B cell (primary cell): ENCODE data around the gene CAMKV. TPM values are rescaled to one million over a fixed set of nuclear protein-coding genes. Genes with fewer than 3 reads are reported as not detected.

Experiments used
- ATAC-seq: fragments of 200-7000 bp; cut with Tn5 transposase; one replicate; pipeline ENCODE4 v1.10.0; 2021; ENCODE audit warnings: low read depth, mild to moderate bottlenecking, moderate number of reproducible peaks, moderate library complexity
- CTCF ChIA-PET: fragments of 350-600 bp; sonication (Branson Sonifier 250); formaldehyde crosslinking; loops from one replicate; lab custom pipeline; 2021; ENCODE audit warnings: antibody characterized with exemption, inconsistent platforms; lab: Charles Lee
- POLR2A ChIA-PET: fragments of 350-600 bp; sonication (Branson Sonifier 250); formaldehyde crosslinking; loops from one replicate; lab custom pipeline; 2021; ENCODE audit warnings: antibody characterized with exemption; lab: Charles Lee
- DNase-seq: peaks from one replicate; pipeline ENCODE4 v3.0.0; 2013
- H2AFZ ChIP-seq: 2 replicates; pipeline ENCODE4 v1.6.1; 2012; ENCODE audit warnings: mild to moderate bottlenecking, low read depth, low read length; ENCODE audit not compliant: insufficient read depth, poor library complexity, severe bottlenecking
- H3K27ac ChIP-seq, 2 donors: 1 replicate in 1 of 2; 2 replicates in 1 of 2; pipeline ENCODE4 v1.5.1; 2012 to 2013; ENCODE audit warnings: low read length in 2 of 2, mild to moderate bottlenecking in 2 of 2, moderate library complexity in 1 of 2
- H3K27me3 ChIP-seq, 4 experiments: fragments of 200-600 bp in 1 of 4; sonication (generic) in 1 of 4; replicated peaks in 1 of 4; 1 replicate in 2 of 4; 2 replicates in 2 of 4; pipeline versions ENCODE4 v1.6.1 to v1.7.0; 2013 to 2016; ENCODE audit warnings: low read length in 3 of 4, mild to moderate bottlenecking in 2 of 4, mixed read lengths in 1 of 4, moderate library complexity in 1 of 4; ENCODE audit not compliant: insufficient read depth in 4 of 4, control insufficient read depth in 3 of 4; ENCODE audit errors: control extremely low read depth in 1 of 4
- H3K36me3 ChIP-seq, 2 experiments: replicated peaks in 1 of 2; 1 replicate in 1 of 2; 2 replicates in 1 of 2; pipeline versions ENCODE4 v1.6.1 to v1.7.1; 2013; ENCODE audit warnings: low read length in 1 of 2; ENCODE audit not compliant: insufficient read depth in 2 of 2, control insufficient read depth in 1 of 2; ENCODE audit errors: control extremely low read depth in 1 of 2, extremely low read depth in 1 of 2
- H3K4me1 ChIP-seq, 2 donors: fragments of 200-600 bp in 1 of 2; sonication (generic) in 1 of 2; 1 replicate in 1 of 2; 2 replicates in 1 of 2; pipeline versions ENCODE4 v1.5.1 to v1.6.1; 2013 to 2017; ENCODE audit warnings: low read length in 2 of 2; ENCODE audit not compliant: control insufficient read depth in 2 of 2, insufficient read depth in 2 of 2
- H3K4me2 ChIP-seq: replicated peaks from 2 replicates; pipeline ENCODE3; 2012; ENCODE audit warnings: mild to moderate bottlenecking, low read depth, low read length; ENCODE audit not compliant: poor library complexity, severe bottlenecking
- H3K4me3 ChIP-seq, 5 experiments: fragments of 200-600 bp in 1 of 5; sonication (generic) in 1 of 5; 1 replicate in 3 of 5; 2 replicates in 2 of 5; pipeline versions ENCODE4 v1.5.1 to v1.7.0; 2011 to 2016; ENCODE audit warnings: low read length in 4 of 5, mild to moderate bottlenecking in 4 of 5, low read depth in 2 of 5, control low read depth in 1 of 5, moderate library complexity in 1 of 5; ENCODE audit not compliant: insufficient read depth in 1 of 5; ENCODE audit errors: control extremely low read depth in 1 of 5, extremely low read depth in 1 of 5
- H3K79me2 ChIP-seq: fragments of 200-600 bp; sonication (generic); one replicate; pipeline ENCODE4 v1.6.0; 2016; ENCODE audit warnings: low read length; ENCODE audit not compliant: control insufficient read depth, insufficient read depth
- H3K9ac ChIP-seq: fragments of 200-600 bp; sonication (generic); 2 replicates; pipeline ENCODE4 v1.6.1; 2017; ENCODE audit warnings: mild to moderate bottlenecking, low read length, moderate library complexity
- H3K9me3 ChIP-seq, 3 donors: one replicate each; pipeline versions ENCODE4 v1.6.1 to v1.7.1; 2013; ENCODE audit warnings: low read length in 2 of 3; ENCODE audit not compliant: control insufficient read depth in 2 of 3, insufficient read depth in 1 of 3; ENCODE audit errors: control extremely low read depth in 1 of 3
- H4K20me1 ChIP-seq: 2 replicates; pipeline ENCODE4 v1.6.0; 2012; ENCODE audit warnings: mild to moderate bottlenecking, low read length; ENCODE audit not compliant: insufficient read depth, control insufficient read depth, poor library complexity, severe bottlenecking
- H3K27ac Mint-ChIP-seq: one replicate; pipeline ENCODE4 v1.8.0; 2021; ENCODE audit warnings: mixed read lengths
- H3K27me3 Mint-ChIP-seq: one replicate; pipeline ENCODE4 v1.8.0; 2021; ENCODE audit warnings: mixed read lengths
- H3K4me1 Mint-ChIP-seq: one replicate; pipeline ENCODE4 v1.8.0; 2021; ENCODE audit warnings: mixed read lengths
- H3K4me3 Mint-ChIP-seq: one replicate; pipeline ENCODE4 v1.8.0; 2021; ENCODE audit warnings: mixed read lengths
- H3K9me3 Mint-ChIP-seq: one replicate; pipeline ENCODE4 v1.8.0; 2022; ENCODE audit warnings: mixed read lengths; ENCODE audit not compliant: insufficient read depth
- CTCF ChIP-seq: fragments of 200-600 bp; IDR thresholded peaks from one replicate; pipeline ENCODE4 v1.8.0; 2022; ENCODE audit warnings: antibody characterized with exemption, mild to moderate bottlenecking
- EZH2 ChIP-seq: IDR thresholded peaks from 2 replicates; pipeline ENCODE4 v1.6.1; 2012; ENCODE audit warnings: borderline replicate concordance, low read depth, mild to moderate bottlenecking, moderate library complexity, low read length; ENCODE audit not compliant: insufficient read depth, poor library complexity, severe bottlenecking
- WGBS: methylation state at CpG from one replicate; pipeline ENCODE4 v1.1.5; 2013; ENCODE audit warnings: missing lambda C conversion rate; ENCODE audit not compliant: insufficient coverage; 5-methylcytosine and 5-hydroxymethylcytosine counted together
- intact Hi-C: fragments of 100-400 bp; cut with micrococcal nuclease; formaldehyde crosslinking; loops from one replicate; pipeline ENCODE4 v1.10.0; 2022
- polyA plus RNA-seq: library from polyadenylated mRNA; depleted of rRNA; stranded (reverse); fragments of >200 nt; gene quantifications from 2 replicates; pipeline ENCODE4 v1.2.3, GENCODE V29; 2012
- total RNA-seq, 2 donors: library from RNA; stranded (reverse); fragments of 120-200 nt in 1 of 2; gene quantifications; 1 replicate in 1 of 2; 2 replicates in 1 of 2; pipeline versions ENCODE4 v1.2.3 to v1.2.4, GENCODE V29; 2013 to 2022

The CAMKV gene
- total and polyA plus RNA-seq, 2 donors (not counting 1 experiment from before 2014, with no cell fraction given): not detected

DNA sequence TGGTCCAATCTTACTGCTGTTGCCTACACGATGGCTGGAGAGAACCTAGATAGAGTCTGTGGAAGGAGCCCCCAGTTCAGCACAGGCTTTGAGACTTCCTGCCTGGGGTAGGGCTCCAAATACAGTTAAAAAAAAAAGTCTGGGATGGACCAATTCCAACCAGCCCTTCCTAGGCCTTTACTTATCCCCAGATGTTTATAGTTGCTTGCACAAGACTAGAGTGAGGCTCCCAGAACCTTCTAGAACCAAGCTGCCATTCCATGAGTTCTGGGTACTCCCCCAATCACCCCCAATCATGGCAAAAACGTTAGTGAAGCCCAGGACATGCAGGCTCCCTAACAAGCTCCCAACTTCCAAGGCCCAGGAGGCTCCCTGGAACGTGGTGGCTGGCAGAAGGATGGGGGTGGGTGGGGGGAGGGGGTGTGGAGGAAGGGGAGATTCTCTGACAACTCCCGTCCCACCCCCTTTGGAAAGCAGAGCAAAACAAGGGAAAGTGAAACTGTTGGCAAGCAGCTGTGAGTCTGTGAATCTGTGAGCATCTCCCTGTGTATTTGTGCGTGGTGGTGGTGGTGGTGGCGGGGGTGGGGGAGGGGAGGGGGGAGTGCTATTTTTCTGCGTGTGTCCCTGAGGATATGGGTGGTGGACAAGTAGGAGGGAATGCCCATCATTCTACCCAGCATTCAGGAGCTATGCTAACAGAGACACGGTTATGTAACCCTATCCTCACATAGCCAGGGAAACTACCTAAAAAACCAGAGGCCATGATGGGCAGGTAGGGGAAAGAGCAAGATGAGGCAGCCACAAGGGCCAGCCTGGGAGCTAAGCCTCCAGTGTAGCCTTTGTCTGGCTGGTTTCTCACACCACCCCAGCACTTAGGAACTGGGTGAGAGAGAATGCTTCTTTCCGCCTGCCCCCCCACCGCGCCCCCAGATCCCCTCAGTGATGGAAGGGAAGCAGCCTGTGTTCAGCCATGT lies 31.9 kb upstream of the CAMKV start:
- intact Hi-C loops: no loop called here
- Mint-ChIP-seq H3K4me1 (peaks cover 22% of the 10 kb centered on the region), H3K27ac (no peak overlapping the region), H3K27me3 (no peaks in the 10 kb centered on the region), H3K9me3 (no peaks in the 10 kb centered on the region), H3K4me3 (no peak overlapping the region)
- peaks cover 0 to 6% (median 0%) of the 10 kb centered on the region in 3 donors for H3K9me3 ChIP-seq
- DNase-seq (no peak), ATAC-seq (no peak)
- no peaks in the 10 kb centered on the region for H3K36me3 ChIP-seq
- no peaks in the 10 kb centered on the region for H3K79me2 ChIP-seq
- H3K4me2 ChIP-seq: no peak overlapping the region
- no peaks in the 10 kb centered on the region for H3K27me3 ChIP-seq
- CTCF ChIA-PET: no interaction called here
- no peak overlapping the region for H3K4me3 ChIP-seq
- H3K4me1 ChIP-seq: peaks cover 13 to 34% of the 10 kb centered on the region in 2 donors
- POLR2A ChIA-PET: interaction anchor here (0.5 to 0.6 kb wide), 4 partner anchors 29 to 98 kb away, joined by 3 to 11 read pairs (median 6); partner anchors contain the start of gene INKA1
- H3K9ac ChIP-seq: no peak overlapping the region
- H2AFZ ChIP-seq: no peak overlapping the region
- TF ChIP-seq EZH2 (no peak), CTCF (no peak)
- H4K20me1 ChIP-seq: no peaks in the 10 kb centered on the region
- 59% methylated on average over 5 of the region's 11 CpGs for WGBS
- no peak overlapping the region for H3K27ac ChIP-seq
